ENCODE results near the gene MRPL42. TPM values are rescaled to one million over a fixed set of nuclear protein-coding genes. Genes with fewer than 3 reads are reported as not detected.
"Not testable (repeated sequence)": the region's sequence is repeated elsewhere in the genome, so short reads cannot be mapped to it uniquely, and the experiment has no call there.

The MRPL42 gene
- 10 to 100 TPM; 57.2 to 58.0 TPM for total RNA-seq

- H3K27ac Mint-ChIP-seq: peak within 1 kb of the TSS; percentile 88
- ChIA-PET POLR2A (interaction anchor here (1.0 to 2.2 kb wide), 7 partner anchors 26 to 634 kb away, joined by 3 to 17 read pairs (median 4); partner anchors contain the start of genes SOCS2 and UBE2N), CTCF (interaction anchor here (0.7 to 1.8 kb wide), 16 partner anchors 9 to 1444 kb away, joined by 3 to 11 read pairs (median 3); partner anchors contain the start of genes SOCS2 and UBE2N)
- H3K9me3 Mint-ChIP-seq: no peaks in the 10 kb centered on the region
- peak; percentile 94 for DNase-seq
- H3K4me1 Mint-ChIP-seq: peaks cover 31% of the 10 kb centered on the region
- peak within 1 kb of the TSS; percentile 94 for H3K4me3 Mint-ChIP-seq
- H3K36me3 Mint-ChIP-seq (ENCODE audit: low read depth): peaks cover 19% of the 10 kb centered on the region
- H3K27me3 Mint-ChIP-seq: no peaks in the 10 kb centered on the region
These were observed at the start of gene MRPL42 for GRCh38 chr12:93467351-93468007. TSS of gene MRPL42 (plus strand) at chr12:93467514. CDS start at chr12:93469286, 1,772 bp downstream.

GRCh38 chr12:93417967-93418480 is 49.3 kb upstream of the MRPL42 start:
- ChIA-PET POLR2A (no interaction called here), CTCF (interaction anchor here (0.9 to 3.3 kb wide), 5 partner anchors 10 to 684 kb away, joined by 4 to 26 read pairs (median 5); no protein-coding TSS in a partner anchor)
- H3K9me3 Mint-ChIP-seq: no peaks in the 10 kb centered on the region
- H3K27me3 Mint-ChIP-seq: no peaks in the 10 kb centered on the region
- no peak overlapping the region for H3K27ac Mint-ChIP-seq
- H3K4me1 Mint-ChIP-seq: peaks cover 82% of the 10 kb centered on the region
- no peak overlapping the region for H3K4me3 Mint-ChIP-seq
- H3K36me3 Mint-ChIP-seq (ENCODE audit: low read depth): peaks cover 20% of the 10 kb centered on the region
- no peak for DNase-seq

DNA sequence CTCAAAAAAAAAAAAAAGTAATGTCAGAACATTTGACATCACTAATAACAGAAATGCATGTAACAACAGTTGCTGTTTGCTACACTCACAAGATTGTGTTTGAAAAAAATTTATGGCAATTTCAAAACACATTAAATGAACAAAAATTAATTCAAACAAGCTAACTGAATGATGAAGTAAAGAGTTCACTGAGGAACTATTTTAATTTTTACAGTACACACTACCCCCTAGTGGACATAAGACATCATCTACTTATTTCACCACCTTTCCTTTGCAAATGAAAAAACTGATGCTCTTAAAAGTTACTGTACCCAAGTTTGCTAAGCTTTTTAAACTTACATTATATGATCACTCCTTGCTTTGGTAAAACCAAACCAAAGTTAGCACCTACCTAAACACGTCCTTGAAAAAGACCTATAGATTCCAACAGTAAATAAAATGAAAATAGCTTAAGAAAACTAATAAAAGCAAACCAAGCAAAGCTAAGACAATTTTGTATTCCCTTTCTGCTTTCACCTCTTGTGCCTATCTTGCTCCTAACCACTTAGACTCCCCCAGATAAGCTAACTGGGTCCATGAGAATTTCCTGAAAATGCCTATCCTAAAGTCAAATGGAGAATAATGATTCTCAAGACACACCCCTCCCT is 47.8 kb upstream of the MRPL42 start:
- ChIA-PET CTCF (interaction anchor here (0.6 to 3.3 kb wide), 39 partner anchors 8 to 1017 kb away, joined by 3 to 41 read pairs (median 4); partner anchors contain the start of genes EEA1 and MRPL42), POLR2A (interaction anchor here (0.6 to 2.3 kb wide), 7 partner anchors 14 to 683 kb away, joined by 3 to 12 read pairs (median 6); partner anchors contain the start of gene UBE2N)
- peaks cover 14% of the 10 kb centered on the region for H3K36me3 Mint-ChIP-seq (ENCODE audit: low read depth)
- H3K9me3 Mint-ChIP-seq: no peaks in the 10 kb centered on the region
- DNase-seq: no peak
- H3K4me3 Mint-ChIP-seq: no peak overlapping the region
- H3K27me3 Mint-ChIP-seq: no peaks in the 10 kb centered on the region
- H3K27ac Mint-ChIP-seq: no peak overlapping the region
- peaks cover 83% of the 10 kb centered on the region for H3K4me1 Mint-ChIP-seq

DNA sequence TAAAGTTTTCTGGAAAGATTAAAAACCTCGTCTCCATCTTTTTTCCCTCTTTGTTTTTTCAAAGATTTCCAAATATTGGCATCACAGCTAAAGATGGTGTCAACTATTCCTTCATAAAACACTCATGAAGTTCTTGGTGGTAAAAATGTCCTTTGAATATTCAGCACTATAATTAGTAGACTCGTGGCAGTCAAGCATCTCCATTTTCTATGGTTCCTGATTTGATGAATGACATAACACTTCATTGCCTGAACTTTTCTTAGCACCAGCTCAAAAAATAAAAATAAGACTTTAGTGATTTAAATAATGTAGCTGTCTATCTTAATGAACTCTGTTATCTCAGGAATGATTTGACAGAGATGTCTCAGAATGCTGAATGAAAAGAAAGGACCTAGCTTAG is 45.3 kb upstream of the MRPL42 start:
- Mint-ChIP-seq H3K27me3 (no peaks in the 10 kb centered on the region), H3K4me3 (no peak overlapping the region), H3K9me3 (no peaks in the 10 kb centered on the region), H3K4me1 (peaks cover 80% of the 10 kb centered on the region), H3K27ac (no peak overlapping the region), H3K36me3 (ENCODE audit: low read depth) (peaks cover 7% of the 10 kb centered on the region)
- DNase-seq: no peak
- ChIA-PET POLR2A (interaction anchor here (2.3 to 3.1 kb wide), 2 partner anchors 15 to 20 kb away, joined by 6 to 11 read pairs; partner anchors contain the start of gene UBE2N), CTCF (interaction anchor here (1.6 to 1.8 kb wide), 2 partner anchors 20 to 434 kb away, joined by 4 read pairs; partner anchors contain the start of gene UBE2N)

DNA sequence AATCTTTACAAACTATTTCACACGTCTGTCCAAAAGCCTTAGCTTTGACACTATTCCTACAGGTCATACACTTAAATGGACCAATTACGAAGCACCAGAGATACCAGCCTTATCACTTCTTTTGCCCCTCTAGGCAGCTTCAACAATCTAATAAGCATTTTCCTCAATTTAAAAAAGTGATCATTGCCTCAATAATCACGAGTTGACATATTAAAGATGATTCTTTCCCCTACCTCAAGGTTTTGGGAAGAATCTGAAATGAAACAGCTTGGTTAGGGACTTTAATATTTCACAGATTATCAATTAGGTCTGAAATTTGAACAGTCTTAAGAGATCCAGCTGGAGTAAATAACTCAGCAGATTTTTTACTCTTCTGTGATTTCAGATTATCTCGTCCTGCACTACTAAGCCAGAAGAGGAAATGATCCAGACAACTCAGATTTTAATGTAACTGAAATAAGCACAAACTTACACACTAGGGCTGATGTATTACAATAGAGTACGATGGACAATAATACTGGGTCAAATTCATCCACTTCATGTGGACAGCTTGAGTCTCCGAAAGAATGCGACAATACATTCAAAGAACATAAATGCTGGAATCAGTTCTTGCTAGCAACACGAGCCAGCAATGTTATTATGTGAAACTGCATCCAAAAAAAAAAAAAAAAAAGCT is 41.4 kb upstream of the MRPL42 start:
- POLR2A ChIA-PET: interaction anchor here (1.7 to 2.3 kb wide), 4 partner anchors 9 to 16 kb away, joined by 5 to 10 read pairs (median 6); partner anchors contain the start of gene UBE2N
- no peak for DNase-seq
- no peak overlapping the region for H3K27ac Mint-ChIP-seq
- H3K9me3 Mint-ChIP-seq: no peaks in the 10 kb centered on the region
- H3K4me3 Mint-ChIP-seq: no peak overlapping the region
- CTCF ChIA-PET: interaction anchor here (0.7 to 2.0 kb wide), 3 partner anchors 11 to 676 kb away, joined by 4 to 5 read pairs (median 4); no protein-coding TSS in a partner anchor
- H3K4me1 Mint-ChIP-seq: peaks cover 76% of the 10 kb centered on the region
- H3K27me3 Mint-ChIP-seq: no peaks in the 10 kb centered on the region
- H3K36me3 Mint-ChIP-seq (ENCODE audit: low read depth): peaks cover 14% of the 10 kb centered on the region

DNA sequence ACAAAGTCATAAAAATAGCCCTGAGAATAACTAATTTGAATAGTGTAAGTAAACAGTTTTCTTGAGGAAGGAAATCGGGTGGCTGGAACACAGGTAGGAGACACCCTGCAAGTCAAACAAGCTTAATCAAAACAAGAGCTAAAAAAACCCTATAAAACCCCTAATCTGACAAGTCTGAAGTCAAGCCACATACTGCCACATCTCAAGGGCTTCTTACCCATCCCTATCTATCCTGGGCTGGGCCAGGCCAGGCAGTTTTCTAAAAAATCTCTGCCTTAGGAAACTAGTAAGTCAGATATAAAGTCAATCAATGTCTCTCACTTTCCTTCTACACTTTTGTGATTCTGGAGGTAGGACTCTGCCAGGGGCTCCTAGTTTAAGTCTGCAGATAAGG is 40.9 kb upstream of the MRPL42 start:
- Mint-ChIP-seq H3K27me3 (no peaks in the 10 kb centered on the region), H3K9me3 (no peaks in the 10 kb centered on the region), H3K4me3 (no peak overlapping the region), H3K36me3 (ENCODE audit: low read depth) (peaks cover 17% of the 10 kb centered on the region), H3K27ac (no peak overlapping the region), H3K4me1 (peaks cover 76% of the 10 kb centered on the region)
- ChIA-PET POLR2A (interaction anchor here (2.0 to 2.3 kb wide), 2 partner anchors 10 to 16 kb away, joined by 6 to 10 read pairs; partner anchors contain the start of gene UBE2N), CTCF (interaction anchor here (0.7 to 2.0 kb wide), 4 partner anchors 10 to 675 kb away, joined by 3 to 5 read pairs (median 4); no protein-coding TSS in a partner anchor)
- DNase-seq: no peak

- Mint-ChIP-seq H3K4me1 (peaks cover 69% of the 10 kb centered on the region), H3K27ac (no peak overlapping the region), H3K4me3 (no peak overlapping the region)
These were observed 39.3 kb upstream of the MRPL42 start for GRCh38 chr12:93427779-93428564.

GRCh38 chr12:93429448-93429847 is 37.9 kb upstream of the MRPL42 start:
- no peak for DNase-seq
- CTCF ChIA-PET: interaction anchor here (0.9 to 1.9 kb wide), 2 partner anchors 9 kb away, joined by 3 to 16 read pairs; no protein-coding TSS in a partner anchor
- POLR2A ChIA-PET: no interaction called here
- no peak overlapping the region for H3K27ac Mint-ChIP-seq
- peaks cover 27% of the 10 kb centered on the region for H3K36me3 Mint-ChIP-seq (ENCODE audit: low read depth)
- peaks cover 68% of the 10 kb centered on the region for H3K4me1 Mint-ChIP-seq
- no peak overlapping the region for H3K4me3 Mint-ChIP-seq
- no peaks in the 10 kb centered on the region for H3K9me3 Mint-ChIP-seq
- no peaks in the 10 kb centered on the region for H3K27me3 Mint-ChIP-seq

More at GRCh38 chr12:93427779-93428564, 39.3 kb upstream of the MRPL42 start:
- Mint-ChIP-seq H3K9me3 (no peaks in the 10 kb centered on the region), H3K27me3 (no peaks in the 10 kb centered on the region), H3K36me3 (ENCODE audit: low read depth) (peaks cover 25% of the 10 kb centered on the region)
- CTCF ChIA-PET: interaction anchor here (1.1 kb wide), 2 partner anchors 8 to 9 kb away, joined by 3 to 10 read pairs; no protein-coding TSS in a partner anchor
- POLR2A ChIA-PET: interaction anchor here (1.1 kb wide), 1 partner anchor 9 kb away, joined by 5 read pairs; no protein-coding TSS in a partner anchor
- DNase-seq: no peak

DNA sequence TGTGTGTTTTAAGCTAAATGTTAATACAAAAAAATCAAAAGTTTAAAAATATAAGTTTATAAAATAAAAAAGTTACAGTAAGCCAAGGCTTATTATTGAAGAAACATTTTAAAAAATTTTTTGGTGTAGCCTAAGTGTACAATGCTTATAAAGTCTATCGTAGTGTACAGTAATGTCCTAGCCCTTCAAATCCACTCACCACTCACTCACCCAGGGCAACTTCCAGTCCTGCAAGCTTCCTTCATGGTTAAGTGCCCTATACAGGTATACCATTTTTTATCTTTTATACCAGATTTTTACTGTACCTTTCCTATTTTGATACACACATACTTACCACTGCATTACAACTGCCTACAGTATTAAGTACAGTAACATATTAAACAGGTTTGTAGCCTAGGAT is 37.5 kb upstream of the MRPL42 start:
- no peak overlapping the region for H3K27ac Mint-ChIP-seq

GRCh38 chr12:93430280-93430679 is 37.0 kb upstream of the MRPL42 start:
- Mint-ChIP-seq H3K4me1 (peaks cover 67% of the 10 kb centered on the region), H3K27me3 (no peaks in the 10 kb centered on the region), H3K36me3 (ENCODE audit: low read depth) (peaks cover 27% of the 10 kb centered on the region), H3K4me3 (no peak overlapping the region), H3K27ac (no peak overlapping the region), H3K9me3 (no peaks in the 10 kb centered on the region)
- no peak for DNase-seq
- CTCF ChIA-PET: interaction anchor here (0.9 to 1.9 kb wide), 2 partner anchors 8 to 10 kb away, joined by 3 to 16 read pairs; no protein-coding TSS in a partner anchor
- POLR2A ChIA-PET: no interaction called here

More for the DNA sequence above, 37.5 kb upstream of the MRPL42 start:
- no peak overlapping the region for H3K4me3 Mint-ChIP-seq
- ChIA-PET CTCF (interaction anchor here (0.9 to 1.9 kb wide), 2 partner anchors 8 to 10 kb away, joined by 3 to 16 read pairs; no protein-coding TSS in a partner anchor), POLR2A (no interaction called here)
- H3K4me1 Mint-ChIP-seq: peaks cover 67% of the 10 kb centered on the region
- H3K9me3 Mint-ChIP-seq: no peaks in the 10 kb centered on the region
- no peak for DNase-seq
- peaks cover 27% of the 10 kb centered on the region for H3K36me3 Mint-ChIP-seq (ENCODE audit: low read depth)
- H3K27me3 Mint-ChIP-seq: no peaks in the 10 kb centered on the region

GRCh38 chr12:93432031-93432430 is 35.3 kb upstream of the MRPL42 start:
- H3K4me3 Mint-ChIP-seq, POLR2A ChIA-PET, H3K27me3 Mint-ChIP-seq, H3K27ac Mint-ChIP-seq, DNase-seq, H3K9me3 Mint-ChIP-seq: not testable (repeated sequence)
- CTCF ChIA-PET: interaction anchor here (0.6 to 1.4 kb wide), 2 partner anchors 12 to 335 kb away, joined by 3 to 8 read pairs; no protein-coding TSS in a partner anchor
- H3K4me1 Mint-ChIP-seq: peaks cover 65% of the 10 kb centered on the region
- H3K36me3 Mint-ChIP-seq (ENCODE audit: low read depth): peaks cover 26% of the 10 kb centered on the region
